ENCODE measurements around the gene ZCCHC7.

Gene ZCCHC7

DNA sequence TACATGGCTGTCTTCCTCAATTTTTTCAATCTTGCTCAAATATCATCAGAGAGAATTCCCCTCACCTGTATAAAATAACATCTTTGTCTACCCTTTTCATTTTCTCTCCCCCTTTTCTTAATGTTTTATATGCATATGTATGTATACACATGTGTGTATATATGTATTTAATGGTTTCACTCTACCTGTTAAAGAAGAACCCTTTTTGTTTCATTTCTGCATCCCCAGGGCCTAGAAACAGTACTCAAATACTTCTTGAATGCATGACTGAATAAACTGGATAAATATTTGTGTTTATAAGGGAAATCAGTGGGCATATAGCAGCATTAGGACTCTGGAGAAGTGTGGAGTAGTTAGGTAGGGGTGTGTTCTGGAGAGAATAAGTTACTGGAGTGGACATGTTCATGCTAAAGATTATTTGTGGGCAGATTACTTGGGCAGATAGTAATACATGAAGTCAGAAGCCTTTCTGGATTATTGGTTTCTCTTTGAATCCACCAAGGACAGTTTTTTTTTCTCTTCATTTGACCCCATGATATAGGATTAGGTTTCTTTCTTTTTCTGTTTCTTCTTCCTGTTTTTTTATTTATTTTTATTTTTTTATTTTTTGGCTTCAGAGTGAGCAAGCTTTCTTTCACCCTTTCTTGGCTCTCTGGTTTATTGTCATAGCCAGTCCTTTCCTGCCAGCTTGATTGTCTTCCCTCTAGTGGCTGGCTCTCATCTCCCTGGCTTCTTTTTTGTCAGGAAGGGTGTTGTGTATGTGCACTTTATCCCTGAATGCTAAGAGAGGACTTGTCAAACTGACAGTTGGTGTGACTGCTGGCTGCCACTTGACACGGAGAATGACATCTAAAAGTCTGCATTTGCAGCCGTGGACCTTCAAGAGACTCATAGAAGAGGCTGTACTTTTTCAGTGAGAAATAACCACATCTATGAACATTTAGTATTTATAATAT is 89.3 kb downstream of the ZCCHC7 start:
- Histone ChIP-seq H3K4me1 (ENCODE audit: control insufficient read depth, insufficient read depth, low read length) (no peaks in the 10 kb centered on the region; the same call in 1 of the 2 replicates), H3K27ac (ENCODE audit: low read depth, low read length) (no peak overlapping the region), H3K4me3 (ENCODE audit: low read depth, low read length) (no peak overlapping the region), H3K27me3 (ENCODE audit: control insufficient read depth, insufficient read depth, low read length) (no peaks in the 10 kb centered on the region), H3K9ac (ENCODE audit: low read depth, low read length) (no peak overlapping the region), H3K36me3 (ENCODE audit: control insufficient read depth, insufficient read depth, low read length) (0 out of 2 replicates have a peak, but pooled peaks cover 6% of the 10 kb centered on the region), H3K9me3 (ENCODE audit: control insufficient read depth, insufficient read depth, low read length) (no peaks in the 10 kb centered on the region)

DNA sequence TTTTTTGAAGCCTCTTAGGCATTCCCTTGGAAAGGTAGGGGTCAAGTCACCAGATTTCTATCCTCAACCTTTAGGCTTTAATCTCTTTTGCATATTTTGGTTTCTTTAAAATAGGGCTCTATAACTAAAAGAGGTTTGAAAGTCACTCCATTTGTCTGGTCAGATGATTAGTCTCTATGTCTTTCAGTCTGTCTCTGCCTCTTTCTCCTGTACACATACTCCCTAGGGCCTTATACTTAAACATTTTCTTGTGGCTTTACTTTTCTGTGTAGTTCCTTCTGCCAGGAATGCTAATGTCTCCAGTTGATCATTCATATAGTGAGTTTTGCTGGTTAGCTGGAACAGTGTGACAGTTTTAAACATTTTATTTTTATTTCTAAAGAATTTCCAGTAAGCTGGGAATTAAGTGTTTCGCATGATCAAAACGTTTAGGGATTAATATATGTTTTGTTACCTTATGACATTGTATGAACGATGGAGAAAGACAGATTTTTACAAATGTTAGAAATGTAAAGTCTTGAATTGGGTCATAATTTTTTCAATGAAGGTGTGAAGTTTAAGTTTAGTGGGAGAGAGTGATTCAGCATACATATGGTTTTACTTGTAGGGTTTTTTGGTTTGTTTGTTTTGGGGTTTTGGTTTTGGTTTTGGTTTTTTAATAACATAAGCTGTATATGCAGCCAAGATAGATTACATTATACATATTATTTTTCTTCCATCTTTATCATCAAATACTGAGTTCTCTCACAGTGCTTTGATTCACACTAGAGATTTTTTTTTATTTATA is 90.6 kb downstream of the ZCCHC7 start:
- Histone ChIP-seq H3K9ac (ENCODE audit: low read depth, low read length) (no peak overlapping the region), H3K4me1 (ENCODE audit: control insufficient read depth, insufficient read depth, low read length) (peaks cover 4% of the 10 kb centered on the region; the same call in 1 of the 2 replicates), H3K27ac (ENCODE audit: low read depth, low read length) (no peak overlapping the region), H3K27me3 (ENCODE audit: control insufficient read depth, insufficient read depth, low read length) (no peaks in the 10 kb centered on the region), H3K36me3 (ENCODE audit: control insufficient read depth, insufficient read depth, low read length) (0 out of 2 replicates have a peak, but pooled peaks cover 6% of the 10 kb centered on the region), H3K9me3 (ENCODE audit: control insufficient read depth, insufficient read depth, low read length) (no peaks in the 10 kb centered on the region), H3K4me3 (ENCODE audit: low read depth, low read length) (no peak overlapping the region)

DNA sequence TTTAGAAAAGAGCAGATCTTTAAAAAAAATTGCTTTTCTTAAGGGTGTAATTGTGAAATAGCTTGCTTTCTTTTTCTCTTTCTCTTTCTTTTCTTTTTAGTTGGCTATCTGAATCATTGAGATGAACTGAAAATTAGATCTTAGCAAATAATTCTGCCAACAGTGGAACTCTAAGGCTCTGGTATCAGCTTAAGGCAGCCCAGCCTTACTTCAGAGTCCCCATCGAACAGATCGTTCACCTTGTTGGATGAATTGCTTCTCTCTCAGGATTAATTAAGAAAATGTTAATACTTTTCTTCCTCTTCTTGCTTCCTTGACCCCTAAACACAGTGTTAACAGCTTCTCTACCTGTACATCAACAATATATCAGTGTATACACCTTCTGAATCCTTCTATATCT is 92.1 kb downstream of the ZCCHC7 start:
- Histone ChIP-seq H3K27ac (ENCODE audit: low read depth, low read length) (no peak overlapping the region), H3K27me3 (ENCODE audit: control insufficient read depth, insufficient read depth, low read length) (no peaks in the 10 kb centered on the region), H3K9me3 (ENCODE audit: control insufficient read depth, insufficient read depth, low read length) (no peaks in the 10 kb centered on the region), H3K4me1 (ENCODE audit: control insufficient read depth, insufficient read depth, low read length) (peaks cover 4% of the 10 kb centered on the region; the same call in 1 of the 2 replicates), H3K36me3 (ENCODE audit: control insufficient read depth, insufficient read depth, low read length) (0 out of 2 replicates have a peak, but pooled peaks cover 6% of the 10 kb centered on the region), H3K4me3 (ENCODE audit: low read depth, low read length) (no peak overlapping the region), H3K9ac (ENCODE audit: low read depth, low read length) (no peak overlapping the region)

DNA sequence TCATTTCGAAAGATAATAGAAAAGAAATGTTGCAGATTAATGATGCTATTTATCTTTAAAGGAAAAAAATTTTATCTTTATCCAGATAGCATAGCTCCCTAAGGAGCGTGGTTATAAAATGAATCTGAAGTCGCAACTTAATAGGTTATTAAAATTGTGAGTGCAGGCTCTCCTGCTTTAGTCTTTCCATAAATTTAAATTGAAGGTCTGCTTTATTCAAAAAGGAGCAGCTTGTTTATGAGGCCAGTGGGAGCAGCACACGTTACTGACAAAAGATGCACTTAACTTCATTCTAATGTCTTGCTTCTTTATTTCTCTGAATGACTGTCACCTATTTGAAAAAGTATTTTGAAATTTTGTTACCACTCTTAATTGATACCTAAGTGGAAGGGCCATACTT is 95.0 kb downstream of the ZCCHC7 start:
- Histone ChIP-seq H3K27ac (ENCODE audit: low read depth, low read length) (no peak overlapping the region), H3K9me3 (ENCODE audit: control insufficient read depth, insufficient read depth, low read length) (no peaks in the 10 kb centered on the region), H3K27me3 (ENCODE audit: control insufficient read depth, insufficient read depth, low read length) (no peaks in the 10 kb centered on the region), H3K4me3 (ENCODE audit: low read depth, low read length) (no peak overlapping the region), H3K9ac (ENCODE audit: low read depth, low read length) (no peak overlapping the region), H3K36me3 (ENCODE audit: control insufficient read depth, insufficient read depth, low read length) (no peaks in the 10 kb centered on the region), H3K4me1 (ENCODE audit: control insufficient read depth, insufficient read depth, low read length) (peaks cover 4% of the 10 kb centered on the region; the same call in 1 of the 2 replicates)

DNA sequence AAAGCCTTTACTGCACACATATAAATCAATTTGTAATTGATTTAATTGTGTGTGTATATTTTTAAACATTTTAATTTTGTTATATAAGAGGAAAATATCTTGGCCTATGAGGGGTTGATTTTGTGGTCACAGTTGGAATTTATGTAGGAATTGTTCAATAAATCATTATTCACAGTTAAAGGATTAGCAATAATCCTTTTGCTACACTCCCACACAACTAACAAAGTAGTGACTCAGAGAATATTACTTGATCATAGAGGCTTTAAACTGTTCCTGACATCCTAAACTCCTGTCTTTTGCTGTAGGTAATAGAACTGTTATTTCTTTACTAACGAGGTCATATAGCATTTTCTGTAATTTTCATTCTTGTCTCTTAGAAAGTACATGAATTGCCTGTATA is 95.5 kb downstream of the ZCCHC7 start:
- H3K36me3 ChIP-seq (ENCODE audit: control insufficient read depth, insufficient read depth, low read length), result no peaks in the 10 kb centered on the region
- H3K9me3 ChIP-seq (ENCODE audit: control insufficient read depth, insufficient read depth, low read length), result no peaks in the 10 kb centered on the region
- peaks cover 4% of the 10 kb centered on the region; the same call in 1 of the 2 replicates for H3K4me1 ChIP-seq (ENCODE audit: control insufficient read depth, insufficient read depth, low read length)
- H3K4me3 ChIP-seq (ENCODE audit: low read depth, low read length), result no peak overlapping the region
- H3K9ac ChIP-seq (ENCODE audit: low read depth, low read length), result no peak overlapping the region
- no peak overlapping the region for H3K27ac ChIP-seq (ENCODE audit: low read depth, low read length)
- H3K27me3 ChIP-seq (ENCODE audit: control insufficient read depth, insufficient read depth, low read length), result no peaks in the 10 kb centered on the region

DNA sequence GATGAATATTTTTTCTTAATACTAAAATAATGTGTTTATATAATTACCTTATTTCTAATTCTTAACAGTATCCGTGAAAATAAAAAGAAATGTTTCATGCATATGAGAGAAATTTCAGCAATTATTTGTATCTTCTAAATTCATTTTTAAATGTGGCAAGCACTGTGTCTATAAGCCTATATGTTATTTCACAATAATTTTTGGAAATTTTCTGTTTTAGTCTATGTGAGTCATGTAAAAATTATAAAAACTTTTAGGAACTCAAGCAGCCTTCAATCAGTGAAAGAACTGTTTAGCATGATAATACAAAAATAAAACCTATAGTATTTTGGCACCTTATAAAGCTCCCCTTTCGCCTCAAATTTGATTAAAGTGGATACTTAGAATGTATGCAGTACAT is 96.8 kb downstream of the ZCCHC7 start:
- Histone ChIP-seq H3K27me3 (ENCODE audit: control insufficient read depth, insufficient read depth, low read length) (no peaks in the 10 kb centered on the region), H3K4me1 (ENCODE audit: control insufficient read depth, insufficient read depth, low read length) (peaks cover 4% of the 10 kb centered on the region; the same call in 1 of the 2 replicates), H3K36me3 (ENCODE audit: control insufficient read depth, insufficient read depth, low read length) (no peaks in the 10 kb centered on the region), H3K4me3 (ENCODE audit: low read depth, low read length) (no peak overlapping the region), H3K9ac (ENCODE audit: low read depth, low read length) (no peak overlapping the region), H3K27ac (ENCODE audit: low read depth, low read length) (no peak overlapping the region), H3K9me3 (ENCODE audit: control insufficient read depth, insufficient read depth, low read length) (no peaks in the 10 kb centered on the region)

DNA sequence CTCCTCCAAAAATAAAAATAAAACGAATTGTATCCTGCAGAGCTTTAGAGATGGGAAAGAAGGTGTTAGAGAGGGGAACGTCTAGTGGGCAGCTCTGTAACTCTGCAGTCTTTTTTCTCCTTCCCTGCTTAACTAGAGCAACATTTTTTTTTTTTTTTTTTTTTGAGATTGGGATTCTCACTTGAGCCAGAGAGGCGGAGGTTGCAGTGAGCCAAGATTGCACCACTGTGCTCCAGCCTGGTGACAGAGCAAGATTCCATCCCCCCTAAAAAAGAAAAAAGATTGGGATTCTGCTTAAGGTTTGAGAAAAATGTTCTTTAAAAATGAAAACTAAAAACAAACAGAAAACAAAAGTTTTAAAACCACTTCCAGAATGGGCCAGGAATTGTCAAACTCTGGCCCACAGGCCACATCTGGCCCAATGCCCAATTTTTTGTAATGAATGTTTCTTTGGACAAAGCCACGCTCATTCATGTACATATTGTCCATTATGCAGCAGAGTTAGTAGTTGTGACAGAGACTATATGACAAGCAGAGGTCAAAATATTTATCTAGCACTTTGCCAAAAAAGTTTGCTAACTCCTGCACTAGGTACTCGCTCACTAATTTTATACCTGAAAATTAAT is 98.5 kb downstream of the ZCCHC7 start:
- no peak overlapping the region for H3K9ac ChIP-seq (ENCODE audit: low read depth, low read length)

DNA sequence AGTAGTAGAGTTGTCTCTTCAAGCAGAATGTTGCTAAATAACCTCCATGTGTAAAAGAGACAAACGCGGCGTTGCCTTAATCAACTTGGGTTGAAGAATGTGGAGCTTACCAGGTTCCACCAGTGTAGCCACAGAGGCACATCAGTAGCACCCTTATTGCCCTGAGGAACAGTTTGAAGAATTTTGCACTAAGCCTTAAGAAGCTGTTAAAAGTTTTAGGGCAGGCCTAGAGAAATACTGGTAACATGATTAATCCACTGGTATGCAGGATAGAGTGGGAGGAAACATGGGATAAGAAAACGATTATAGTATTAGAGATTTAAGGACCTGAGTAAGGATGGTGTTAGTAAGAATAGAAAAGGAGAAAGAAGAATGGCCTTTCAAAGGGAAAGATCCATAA is 100.6 kb downstream of the ZCCHC7 start:
- Histone ChIP-seq H3K4me3 (ENCODE audit: low read depth, low read length) (no peak overlapping the region), H3K27ac (ENCODE audit: low read depth, low read length) (no peak overlapping the region)

More for the DNA sequence above, 98.5 kb downstream of the ZCCHC7 start:
- H3K4me1 ChIP-seq (ENCODE audit: control insufficient read depth, insufficient read depth, low read length), result peaks cover 4% of the 10 kb centered on the region; the same call in 1 of the 2 replicates
- H3K27me3 ChIP-seq (ENCODE audit: control insufficient read depth, insufficient read depth, low read length), result no peaks in the 10 kb centered on the region
- H3K27ac ChIP-seq (ENCODE audit: low read depth, low read length), result no peak overlapping the region
- no peaks in the 10 kb centered on the region for H3K9me3 ChIP-seq (ENCODE audit: control insufficient read depth, insufficient read depth, low read length)
- no peaks in the 10 kb centered on the region for H3K36me3 ChIP-seq (ENCODE audit: control insufficient read depth, insufficient read depth, low read length)
- no peak overlapping the region for H3K4me3 ChIP-seq (ENCODE audit: low read depth, low read length)

DNA sequence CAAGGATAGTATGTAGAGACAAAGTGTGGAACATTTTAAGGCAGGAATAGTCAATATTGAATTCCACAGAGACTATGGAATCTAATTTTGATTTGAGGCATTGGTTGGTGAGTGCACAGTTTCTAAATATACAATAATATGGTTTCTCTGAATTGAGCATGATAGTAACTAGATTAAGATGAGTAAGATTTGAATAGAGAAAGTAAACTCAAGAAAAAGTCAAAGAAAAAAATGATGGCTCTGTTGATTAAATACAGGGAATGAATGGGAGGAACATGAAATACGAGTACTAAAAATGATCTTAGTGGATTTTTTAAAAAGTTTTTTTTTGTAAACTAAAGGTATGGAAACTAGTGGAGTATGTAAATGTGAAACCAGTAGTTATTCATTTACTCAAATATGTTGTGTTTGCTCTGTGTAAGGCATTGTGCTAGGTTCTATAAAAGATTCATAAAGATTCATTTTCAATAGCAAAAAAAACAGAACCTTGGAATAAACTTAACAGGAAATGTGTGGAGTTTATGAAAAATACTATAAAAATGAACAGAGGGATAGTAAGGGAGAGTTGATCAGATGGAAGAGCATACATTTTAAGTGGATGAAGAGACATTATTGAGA is 101.2 kb downstream of the ZCCHC7 start:
- Histone ChIP-seq H3K4me3 (ENCODE audit: low read depth, low read length) (no peak overlapping the region), H3K27ac (ENCODE audit: low read depth, low read length) (no peak overlapping the region), H3K27me3 (ENCODE audit: control insufficient read depth, insufficient read depth, low read length) (no peaks in the 10 kb centered on the region), H3K4me1 (ENCODE audit: control insufficient read depth, insufficient read depth, low read length) (peaks cover 14% of the 10 kb centered on the region), H3K36me3 (ENCODE audit: control insufficient read depth, insufficient read depth, low read length) (no peaks in the 10 kb centered on the region), H3K9me3 (ENCODE audit: control insufficient read depth, insufficient read depth, low read length) (no peaks in the 10 kb centered on the region), H3K9ac (ENCODE audit: low read depth, low read length) (no peak overlapping the region)

More for the DNA sequence above, 100.6 kb downstream of the ZCCHC7 start:
- no peaks in the 10 kb centered on the region for H3K36me3 ChIP-seq (ENCODE audit: control insufficient read depth, insufficient read depth, low read length)
- H3K9me3 ChIP-seq (ENCODE audit: control insufficient read depth, insufficient read depth, low read length), result no peaks in the 10 kb centered on the region
- peaks cover 8% of the 10 kb centered on the region for H3K4me1 ChIP-seq (ENCODE audit: control insufficient read depth, insufficient read depth, low read length)
- H3K27me3 ChIP-seq (ENCODE audit: control insufficient read depth, insufficient read depth, low read length), result no peaks in the 10 kb centered on the region
- H3K9ac ChIP-seq (ENCODE audit: low read depth, low read length), result no peak overlapping the region

DNA sequence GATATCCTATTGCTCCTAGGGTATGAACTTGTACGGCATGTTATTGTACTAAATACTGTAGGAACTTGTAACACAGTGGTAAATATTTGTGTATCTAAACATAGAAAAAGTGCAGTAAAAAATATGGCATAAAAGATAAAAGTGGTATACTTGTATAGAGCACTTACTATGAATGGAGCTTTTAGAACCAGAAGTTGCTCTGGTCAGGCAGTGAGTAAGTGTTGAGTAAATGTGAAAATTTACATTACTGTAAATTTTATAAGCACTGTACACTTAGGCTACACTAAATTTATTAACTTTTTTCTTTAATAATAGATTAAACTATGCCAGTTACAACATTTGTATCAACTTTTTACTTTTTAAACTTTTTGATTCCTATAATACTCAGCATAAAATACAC is 109.1 kb downstream of the ZCCHC7 start:
- Histone ChIP-seq H3K9ac (ENCODE audit: low read depth, low read length) (no peak overlapping the region), H3K4me3 (ENCODE audit: low read depth, low read length) (no peak overlapping the region), H3K27me3 (ENCODE audit: control insufficient read depth, insufficient read depth, low read length) (no peaks in the 10 kb centered on the region), H3K36me3 (ENCODE audit: control insufficient read depth, insufficient read depth, low read length) (no peaks in the 10 kb centered on the region), H3K9me3 (ENCODE audit: control insufficient read depth, insufficient read depth, low read length) (no peaks in the 10 kb centered on the region), H3K4me1 (ENCODE audit: control insufficient read depth, insufficient read depth, low read length) (peaks cover 15% of the 10 kb centered on the region), H3K27ac (ENCODE audit: low read depth, low read length) (no peak overlapping the region)

Data from HUES48 (cell line).